Measurements from ENCODE around the gene DGKI. TPM values are rescaled to one million over a fixed set of nuclear protein-coding genes. Genes with fewer than 3 reads are reported as not detected.

DGKI gene
- total RNA-seq, 4 donors from 2014 or later: 0.98 to 7.3 (median 2.7) TPM

DNA sequence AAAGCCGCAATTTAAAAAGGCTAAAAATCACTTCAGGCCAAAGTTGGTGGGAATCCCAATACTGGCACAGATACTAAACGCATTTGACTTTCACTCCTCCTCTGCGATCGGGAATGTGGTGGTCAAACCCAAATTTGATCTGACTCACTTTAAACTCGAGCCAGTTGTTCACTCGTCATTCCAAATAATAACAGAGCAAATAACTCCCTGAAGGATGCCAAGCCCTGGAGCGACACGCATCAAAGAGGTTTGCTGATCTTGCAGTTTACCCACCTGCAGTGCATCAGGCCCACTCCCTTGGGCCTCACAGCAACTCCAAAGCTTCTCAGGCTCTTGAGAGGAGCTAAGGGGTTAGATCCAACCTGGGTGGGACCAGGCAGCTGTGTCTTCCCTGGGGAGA, 515.4 kb downstream of the DGKI start:
- TF ChIP-seq, protein P1, sequence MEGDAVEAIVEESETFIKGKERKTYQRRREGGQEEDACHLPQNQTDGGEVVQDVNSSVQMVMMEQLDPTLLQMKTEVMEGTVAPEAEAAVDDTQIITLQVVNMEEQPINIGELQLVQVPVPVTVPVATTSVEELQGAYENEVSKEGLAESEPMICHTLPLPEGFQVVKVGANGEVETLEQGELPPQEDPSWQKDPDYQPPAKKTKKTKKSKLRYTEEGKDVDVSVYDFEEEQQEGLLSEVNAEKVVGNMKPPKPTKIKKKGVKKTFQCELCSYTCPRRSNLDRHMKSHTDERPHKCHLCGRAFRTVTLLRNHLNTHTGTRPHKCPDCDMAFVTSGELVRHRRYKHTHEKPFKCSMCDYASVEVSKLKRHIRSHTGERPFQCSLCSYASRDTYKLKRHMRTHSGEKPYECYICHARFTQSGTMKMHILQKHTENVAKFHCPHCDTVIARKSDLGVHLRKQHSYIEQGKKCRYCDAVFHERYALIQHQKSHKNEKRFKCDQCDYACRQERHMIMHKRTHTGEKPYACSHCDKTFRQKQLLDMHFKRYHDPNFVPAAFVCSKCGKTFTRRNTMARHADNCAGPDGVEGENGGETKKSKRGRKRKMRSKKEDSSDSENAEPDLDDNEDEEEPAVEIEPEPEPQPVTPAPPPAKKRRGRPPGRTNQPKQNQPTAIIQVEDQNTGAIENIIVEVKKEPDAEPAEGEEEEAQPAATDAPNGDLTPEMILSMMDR (IDR thresholded peaks at IDR 0.05; ENCODE audit: low read depth): no peak

Small RNAs within 50 kb of the gene (small RNA-seq; reads per million reads assigned to genes)
- not detected for gene AC090498.1

Other genes with a start within 250 kb of the DGKI start
- 10 to 100 TPM; 26.9 to 78.4 (median 30.8) TPM for gene CREB3L2, start 155.1 kb upstream of the DGKI start, total RNA-seq
- under 1 TPM in 1 of 4 donors, not detected in 3; 0.34 TPM for gene AKR1D1, start 229.5 kb upstream of the DGKI start, total RNA-seq

Data from subcutaneous adipose tissue (tissue), 4 donors.